Eye (tissue), 1 donor: ENCODE data around the gene PDGFB.
A peak's percentile ranks its signal among the peaks of the same experiment; 100 is the strongest.

ENCODE experiments used
- DNase-seq: peaks from one replicate; pipeline ENCODE4 v3.0.0-alpha.2; 2015

Gene PDGFB

GRCh38 chr22:39276440-39277141, 31.8 kb upstream of the PDGFB start:
- no peak for DNase-seq

- no peak for DNase-seq
These were observed 31.1 kb upstream of the PDGFB start for GRCh38 chr22:39275814-39276439.

- DNase-seq: no peak
These were observed 29.4 kb upstream of the PDGFB start for GRCh38 chr22:39273950-39274887.

- no peak for DNase-seq
These were observed 26.0 kb upstream of the PDGFB start for GRCh38 chr22:39270792-39271191.

GRCh38 chr22:39270280-39270679, 25.5 kb upstream of the PDGFB start:
- no peak for DNase-seq

- no peak for DNase-seq
These were observed 24.5 kb upstream of the PDGFB start for GRCh38 chr22:39269095-39269790.

- no peak for DNase-seq
These were observed 23.9 kb upstream of the PDGFB start for GRCh38 chr22:39268645-39269044.

- no peak for DNase-seq
These were observed 23.2 kb upstream of the PDGFB start for GRCh38 chr22:39267974-39268373.

- DNase-seq: no peak
These were observed 21.7 kb upstream of the PDGFB start for GRCh38 chr22:39266398-39267030.

- DNase-seq: no peak
These were observed 20.5 kb upstream of the PDGFB start for GRCh38 chr22:39265143-39265886.

- no peak for DNase-seq
These were observed 19.7 kb upstream of the PDGFB start for GRCh38 chr22:39264349-39265038.

GRCh38 chr22:39263626-39264348, 19.0 kb upstream of the PDGFB start:
- DNase-seq: no peak

- no peak for DNase-seq
These were observed 14.9 kb upstream of the PDGFB start for GRCh38 chr22:39259666-39260065.

GRCh38 chr22:39257901-39258475, 13.2 kb upstream of the PDGFB start:
- DNase-seq: no peak

- DNase-seq: no peak
These were observed 12.2 kb upstream of the PDGFB start for GRCh38 chr22:39256979-39257378.

GRCh38 chr22:39256186-39256552, 11.4 kb upstream of the PDGFB start:
- DNase-seq: no peak

GRCh38 chr22:39255449-39256185, 10.8 kb upstream of the PDGFB start:
- no peak for DNase-seq

- DNase-seq: peak; percentile 52
These were observed 10.1 kb upstream of the PDGFB start for GRCh38 chr22:39254789-39255298.

GRCh38 chr22:39254122-39254521, 9.3 kb upstream of the PDGFB start:
- peak; percentile 23 for DNase-seq
